ENCODE data around the gene CTTNBP2. TPM values are rescaled to one million over a fixed set of nuclear protein-coding genes. Genes with fewer than 3 reads are reported as not detected.

CTTNBP2 gene
- total and polyA plus RNA-seq, 10 of the 15 experiments (the other 5 are each of a cell fraction or from before 2014, with no cell fraction given), result 0.04 to 0.43 TPM; not detected in 8

DNA sequence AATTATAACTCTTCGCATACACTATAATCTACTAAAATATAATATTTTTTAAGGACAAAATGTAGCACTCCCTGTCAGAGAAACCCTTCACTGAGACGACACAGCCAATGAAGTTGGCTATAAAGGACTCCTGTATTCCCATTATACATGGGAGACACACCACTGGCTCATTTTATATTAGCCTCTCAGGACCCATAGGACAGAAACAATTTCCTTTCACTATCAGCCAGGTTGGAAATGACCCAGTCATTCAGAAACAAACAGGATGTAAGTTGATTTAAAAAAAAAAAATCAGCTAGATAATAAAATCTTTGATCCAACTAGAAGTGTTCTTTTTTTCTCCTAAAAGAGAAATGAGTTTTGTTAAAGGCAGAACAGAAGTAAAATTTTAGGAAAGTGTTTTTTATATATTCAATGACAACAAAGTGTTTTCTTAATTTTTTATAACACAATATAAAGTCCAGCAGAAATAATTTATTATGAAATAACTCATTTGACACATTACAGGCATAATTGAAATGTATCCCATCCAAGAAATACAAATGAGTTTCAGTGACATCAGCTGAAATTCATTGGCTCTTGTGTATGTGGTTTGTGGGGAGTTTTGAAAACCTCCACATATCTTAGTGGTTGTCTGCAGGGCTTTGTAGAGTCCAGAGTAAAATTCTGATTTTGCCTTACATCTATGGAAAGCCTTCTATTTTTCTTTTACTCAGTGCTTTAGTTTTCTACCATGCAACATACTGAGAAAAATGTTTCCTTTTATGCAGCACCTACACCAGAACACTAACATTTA lies 64.1 kb downstream of the CTTNBP2 start (continued):
- TF ChIP-seq, protein P1, sequence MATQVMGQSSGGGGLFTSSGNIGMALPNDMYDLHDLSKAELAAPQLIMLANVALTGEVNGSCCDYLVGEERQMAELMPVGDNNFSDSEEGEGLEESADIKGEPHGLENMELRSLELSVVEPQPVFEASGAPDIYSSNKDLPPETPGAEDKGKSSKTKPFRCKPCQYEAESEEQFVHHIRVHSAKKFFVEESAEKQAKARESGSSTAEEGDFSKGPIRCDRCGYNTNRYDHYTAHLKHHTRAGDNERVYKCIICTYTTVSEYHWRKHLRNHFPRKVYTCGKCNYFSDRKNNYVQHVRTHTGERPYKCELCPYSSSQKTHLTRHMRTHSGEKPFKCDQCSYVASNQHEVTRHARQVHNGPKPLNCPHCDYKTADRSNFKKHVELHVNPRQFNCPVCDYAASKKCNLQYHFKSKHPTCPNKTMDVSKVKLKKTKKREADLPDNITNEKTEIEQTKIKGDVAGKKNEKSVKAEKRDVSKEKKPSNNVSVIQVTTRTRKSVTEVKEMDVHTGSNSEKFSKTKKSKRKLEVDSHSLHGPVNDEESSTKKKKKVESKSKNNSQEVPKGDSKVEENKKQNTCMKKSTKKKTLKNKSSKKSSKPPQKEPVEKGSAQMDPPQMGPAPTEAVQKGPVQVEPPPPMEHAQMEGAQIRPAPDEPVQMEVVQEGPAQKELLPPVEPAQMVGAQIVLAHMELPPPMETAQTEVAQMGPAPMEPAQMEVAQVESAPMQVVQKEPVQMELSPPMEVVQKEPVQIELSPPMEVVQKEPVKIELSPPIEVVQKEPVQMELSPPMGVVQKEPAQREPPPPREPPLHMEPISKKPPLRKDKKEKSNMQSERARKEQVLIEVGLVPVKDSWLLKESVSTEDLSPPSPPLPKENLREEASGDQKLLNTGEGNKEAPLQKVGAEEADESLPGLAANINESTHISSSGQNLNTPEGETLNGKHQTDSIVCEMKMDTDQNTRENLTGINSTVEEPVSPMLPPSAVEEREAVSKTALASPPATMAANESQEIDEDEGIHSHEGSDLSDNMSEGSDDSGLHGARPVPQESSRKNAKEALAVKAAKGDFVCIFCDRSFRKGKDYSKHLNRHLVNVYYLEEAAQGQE (IDR thresholded peaks at IDR 0.05; ENCODE audit: low read depth, low read length), result no peak
- TF ChIP-seq, protein P2, sequence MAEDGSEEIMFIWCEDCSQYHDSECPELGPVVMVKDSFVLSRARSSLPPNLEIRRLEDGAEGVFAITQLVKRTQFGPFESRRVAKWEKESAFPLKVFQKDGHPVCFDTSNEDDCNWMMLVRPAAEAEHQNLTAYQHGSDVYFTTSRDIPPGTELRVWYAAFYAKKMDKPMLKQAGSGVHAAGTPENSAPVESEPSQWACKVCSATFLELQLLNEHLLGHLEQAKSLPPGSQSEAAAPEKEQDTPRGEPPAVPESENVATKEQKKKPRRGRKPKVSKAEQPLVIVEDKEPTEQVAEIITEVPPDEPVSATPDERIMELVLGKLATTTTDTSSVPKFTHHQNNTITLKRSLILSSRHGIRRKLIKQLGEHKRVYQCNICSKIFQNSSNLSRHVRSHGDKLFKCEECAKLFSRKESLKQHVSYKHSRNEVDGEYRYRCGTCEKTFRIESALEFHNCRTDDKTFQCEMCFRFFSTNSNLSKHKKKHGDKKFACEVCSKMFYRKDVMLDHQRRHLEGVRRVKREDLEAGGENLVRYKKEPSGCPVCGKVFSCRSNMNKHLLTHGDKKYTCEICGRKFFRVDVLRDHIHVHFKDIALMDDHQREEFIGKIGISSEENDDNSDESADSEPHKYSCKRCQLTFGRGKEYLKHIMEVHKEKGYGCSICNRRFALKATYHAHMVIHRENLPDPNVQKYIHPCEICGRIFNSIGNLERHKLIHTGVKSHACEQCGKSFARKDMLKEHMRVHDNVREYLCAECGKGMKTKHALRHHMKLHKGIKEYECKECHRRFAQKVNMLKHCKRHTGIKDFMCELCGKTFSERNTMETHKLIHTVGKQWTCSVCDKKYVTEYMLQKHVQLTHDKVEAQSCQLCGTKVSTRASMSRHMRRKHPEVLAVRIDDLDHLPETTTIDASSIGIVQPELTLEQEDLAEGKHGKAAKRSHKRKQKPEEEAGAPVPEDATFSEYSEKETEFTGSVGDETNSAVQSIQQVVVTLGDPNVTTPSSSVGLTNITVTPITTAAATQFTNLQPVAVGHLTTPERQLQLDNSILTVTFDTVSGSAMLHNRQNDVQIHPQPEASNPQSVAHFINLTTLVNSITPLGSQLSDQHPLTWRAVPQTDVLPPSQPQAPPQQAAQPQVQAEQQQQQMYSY (CRISPR knock-in tag; IDR thresholded peaks at IDR 0.05), result no peak
- TF ChIP-seq FOXK2 (IDR thresholded peaks at IDR 0.05) (no peak), NR2F1 (conservative IDR thresholded peaks at IDR 0.05) (no peak), NFYB (IDR thresholded peaks at IDR 0.05; ENCODE audit: insufficient read depth, low read depth, low read length) (no peak), HDGF (IDR thresholded peaks at IDR 0.05) (no peak), TCF7 (IDR thresholded peaks at IDR 0.05; ENCODE audit: borderline replicate concordance) (no peak)
